Lung (tissue), 12 donors: ENCODE measurements around the gene PTGFR. TPM values are rescaled to one million over a fixed set of nuclear protein-coding genes. Genes with fewer than 3 reads are reported as not detected.

Experiments used
- ATAC-seq: fragments of 200-7000 bp; cut with Tn5 transposase; one replicate; pipeline ENCODE4 v1.9.1; 2020; ENCODE audit warnings: moderate number of reproducible peaks; ENCODE audit not compliant: insufficient read depth, low FRiP score
- DNase-seq, 3 donors: peaks; one replicate each; pipeline ENCODE4 v3.0.0-alpha.2; 2013 to 2017
- H3K27ac ChIP-seq, 2 donors: one replicate each; pipeline ENCODE4 v1.5.1; 2013; ENCODE audit warnings: mild to moderate bottlenecking in 2 of 2, moderate library complexity in 2 of 2, control low read depth in 1 of 2, inconsistent platforms in 1 of 2, low read depth in 1 of 2, low read length in 1 of 2
- H3K27me3 ChIP-seq, 3 donors: one replicate each; pipeline ENCODE4 v1.5.1; 2013; ENCODE audit warnings: low read length in 2 of 3; ENCODE audit not compliant: control insufficient read depth in 3 of 3, insufficient read depth in 3 of 3
- H3K36me3 ChIP-seq, 4 donors: one replicate each; pipeline ENCODE4 v1.5.1; 2013; ENCODE audit warnings: low read length in 4 of 4, mild to moderate bottlenecking in 1 of 4, moderate library complexity in 1 of 4; ENCODE audit not compliant: control insufficient read depth in 4 of 4, insufficient read depth in 4 of 4
- H3K4me1 ChIP-seq, 5 donors: one replicate each; pipeline ENCODE4 v1.5.1; 2013; ENCODE audit warnings: low read length in 5 of 5, mild to moderate bottlenecking in 2 of 5, moderate library complexity in 1 of 5; ENCODE audit not compliant: control insufficient read depth in 5 of 5, insufficient read depth in 5 of 5
- H3K4me3 ChIP-seq: one replicate; pipeline ENCODE4 v1.5.1; 2013; ENCODE audit warnings: mild to moderate bottlenecking, control low read depth, moderate library complexity
- H3K9ac ChIP-seq, 2 donors: one replicate each; pipeline ENCODE4 v1.5.1; 2013; ENCODE audit warnings: low read length in 2 of 2, control low read depth in 1 of 2; ENCODE audit not compliant: insufficient read depth in 1 of 2
- H3K9me3 ChIP-seq, 4 donors: one replicate each; pipeline ENCODE4 v1.5.1; 2013; ENCODE audit warnings: low read length in 3 of 4, mild to moderate bottlenecking in 1 of 4, moderate library complexity in 1 of 4; ENCODE audit not compliant: control insufficient read depth in 4 of 4, insufficient read depth in 3 of 4
- CTCF ChIP-seq: IDR thresholded peaks from 2 replicates; pipeline ENCODE4 v1.5.1; 2012; ENCODE audit warnings: mild to moderate bottlenecking; ENCODE audit errors: control extremely low read depth, extremely low read depth
- WGBS, 2 donors: extraction: QIAGEN DNeasy Blood & Tissue Kit; methylation state at CpG; one replicate each; pipeline ENCODE4 v1.1.7; 2013; 5-methylcytosine and 5-hydroxymethylcytosine counted together
- polyA plus RNA-seq, 2 donors: library from polyadenylated mRNA; stranded (reverse); fragments of 200-250 nt; gene quantifications; one replicate each; pipeline ENCODE4 v1.2.1, GENCODE V29; 2013
- total RNA-seq, 2 donors: library from RNA; depleted of rRNA in 1 of 2; stranded (reverse); fragments of >200 nt in 1 of 2; gene quantifications; one replicate each; pipeline ENCODE4 v1.2.1, GENCODE V29; 2014 to 2021
- donor health status: control.
- donor health status: control.
- donor health status: Bipolar disorder and iron deficiency.
- donor health status: healthy.
- donor health status: DM: yes; HTN: yes; CAD: no.

Gene PTGFR
- total and polyA plus RNA-seq, 4 donors, result 0.68 to 4.8 (median 2.9) TPM

- WGBS, 2 donors, result 53 to 55% methylated on average over 4 of the region's 4 CpGs
- H3K9ac ChIP-seq, result no peak overlapping the region
Measured at GRCh38 chr1:78475888-78476610, 14.7 kb upstream of the PTGFR start.

GRCh38 chr1:78483903-78484302 lies 6.9 kb upstream of the PTGFR start:
- no peaks in the 10 kb centered on the region for H3K36me3 ChIP-seq
- peaks cover 0 to 4% (median 2%) of the 10 kb centered on the region in 4 donors for H3K9me3 ChIP-seq
- 49 to 54% methylated on average over 6 of the region's 6 CpGs for WGBS, 2 donors
- no peak for TF ChIP-seq CTCF
- no peaks in the 10 kb centered on the region for H3K27me3 ChIP-seq
- DNase-seq (peak in 1 of 3 donors; percentile 3), ATAC-seq (no peak)
- no peak overlapping the region for H3K4me3 ChIP-seq
- H3K27ac ChIP-seq, result no peak overlapping the region
- H3K4me1 ChIP-seq, result no peaks in the 10 kb centered on the region
- H3K9ac ChIP-seq, result no peak overlapping the region

More at GRCh38 chr1:78475888-78476610, 14.7 kb upstream of the PTGFR start:
- H3K36me3 ChIP-seq, result no peaks in the 10 kb centered on the region
- no peak overlapping the region for H3K27ac ChIP-seq
- no peak for ATAC-seq
- peaks cover 0 to 4% (median 0%) of the 10 kb centered on the region in 4 donors for H3K9me3 ChIP-seq
- H3K4me1 ChIP-seq, result no peaks in the 10 kb centered on the region
- no peaks in the 10 kb centered on the region for H3K27me3 ChIP-seq
- no peak overlapping the region for H3K4me3 ChIP-seq
- peak in 1 of 3 donors; percentile 17 for DNase-seq
- no peak for TF ChIP-seq CTCF

GRCh38 chr1:78491451-78492071 lies 787 bp downstream of the PTGFR start:
- H3K27me3 ChIP-seq, result peaks cover 0 to 17% (median 13%) of the 10 kb centered on the region in 3 donors
- H3K4me3 ChIP-seq, result peak overlapping the region; percentile 14
- 2 to 6% methylated on average over 37 of the region's 37 CpGs for WGBS, 2 donors
- H3K4me1 ChIP-seq, result peaks cover 0 to 14% (median 6%) of the 10 kb centered on the region in 5 donors
- H3K27ac ChIP-seq, result no peak overlapping the region
- DNase-seq (peak; percentile 20 to 47 (median 28)), ATAC-seq (peak; percentile 31)
- H3K9ac ChIP-seq, result peak overlapping the region in 1 of 2 donors; percentile 42
- TF ChIP-seq CTCF, result no peak
- H3K36me3 ChIP-seq, result no peaks in the 10 kb centered on the region
- H3K9me3 ChIP-seq, result peaks cover 0 to 5% (median under 1%) of the 10 kb centered on the region in 4 donors
